H1 (cell line): ENCODE results near the gene TRPV4. TPM values are rescaled to one million over a fixed set of nuclear protein-coding genes. Genes with fewer than 3 reads are reported as not detected.

Experiments used
- CTCF ChIA-PET: fragments of 300-600 bp; sonication (Branson Sonifier 250); formaldehyde crosslinking; loops from one replicate; lab custom pipeline; 2021; ENCODE audit not compliant: partially characterized antibody; lab: Charles Lee
- POLR2A ChIA-PET: fragments of 300-600 bp; sonication (Branson Sonifier 250); formaldehyde crosslinking; loops from one replicate; lab custom pipeline; 2021; ENCODE audit warnings: inconsistent platforms; ENCODE audit not compliant: partially characterized antibody; lab: Charles Lee
- DNase-seq, 2 experiments: peaks; one replicate each; pipeline versions ENCODE4 v3.0.0 to v3.0.0-alpha.2; 2010 to 2022; ENCODE audit warnings: low spot score in 2 of 2, low read depth in 1 of 2, mixed read lengths in 1 of 2
- FAIRE-seq: peaks from 2 replicates; lab custom pipeline; 2011; peaks lifted over from hg19 to GRCh38; lab: Jason Lieb, UNC
- H2AFZ ChIP-seq: 2 replicates; pipeline ENCODE4 v1.8.1; 2012; ENCODE audit warnings: low read length, inconsistent platforms
- H2AK5ac ChIP-seq: 2 replicates; pipeline ENCODE4 v1.6.1; 2013; ENCODE audit warnings: low read depth, low read length
- H2BK120ac ChIP-seq: replicated peaks from 2 replicates; pipeline ENCODE3; 2013; ENCODE audit warnings: low read depth, low read length, inconsistent platforms
- H2BK12ac ChIP-seq: 2 replicates; pipeline ENCODE4 v1.6.1; 2013; ENCODE audit warnings: low read depth, low read length
- H2BK15ac ChIP-seq: 2 replicates; pipeline ENCODE4 v1.6.1; 2013; ENCODE audit warnings: low read length
- H2BK20ac ChIP-seq: 2 replicates; pipeline ENCODE4 v1.6.1; 2013; ENCODE audit warnings: low read length
- H2BK5ac ChIP-seq: 2 replicates; pipeline ENCODE4 v1.6.1; 2013; ENCODE audit warnings: low read depth, low read length
- H3K14ac ChIP-seq: 2 replicates; pipeline ENCODE4 v1.6.1; 2013; ENCODE audit warnings: inconsistent platforms; ENCODE audit not compliant: insufficient read length
- H3K18ac ChIP-seq: 2 replicates; pipeline ENCODE4 v1.6.1; 2013; ENCODE audit warnings: low read length; ENCODE audit errors: extremely low read depth
- H3K23ac ChIP-seq: 2 replicates; pipeline ENCODE4 v1.6.1; 2013; ENCODE audit warnings: inconsistent platforms; ENCODE audit not compliant: insufficient read length
- H3K23me2 ChIP-seq: 2 replicates; pipeline ENCODE4 v1.6.1; 2013; ENCODE audit warnings: low read depth, low read length
- H3K27ac ChIP-seq: 2 replicates; pipeline ENCODE4 v1.6.1; 2011; ENCODE audit warnings: low read depth, low read length, inconsistent platforms
- H3K27me3 ChIP-seq, 4 experiments: replicated peaks in 1 of 4; 1 replicate in 1 of 4; 2 replicates in 3 of 4; pipeline versions ENCODE4 v1.6.1 to v1.8.1; 2011 to 2013; ENCODE audit warnings: low read length in 3 of 4, mild to moderate bottlenecking in 3 of 4, inconsistent platforms in 2 of 4, mixed read lengths in 2 of 4, moderate library complexity in 1 of 4; ENCODE audit not compliant: control insufficient read depth in 3 of 4, insufficient read depth in 3 of 4; ENCODE audit errors: extremely low read depth in 1 of 4
- H3K36me3 ChIP-seq, 4 experiments: 2 replicates each; pipeline versions ENCODE4 v1.6.1 to v1.8.1; 2011 to 2013; ENCODE audit warnings: mild to moderate bottlenecking in 4 of 4, low read length in 3 of 4, moderate library complexity in 2 of 4, control low read depth in 1 of 4, inconsistent platforms in 1 of 4; ENCODE audit not compliant: insufficient read depth in 4 of 4, control insufficient read depth in 2 of 4
- H3K4ac ChIP-seq: replicated peaks from 2 replicates; pipeline ENCODE3; 2013; ENCODE audit warnings: low read length, low read depth, mixed read lengths, inconsistent platforms; ENCODE audit not compliant: insufficient read length
- H3K4me1 ChIP-seq, 4 experiments: replicated peaks in 1 of 4; 1 replicate in 1 of 4; 2 replicates in 3 of 4; pipeline versions ENCODE4 v1.6.1 to v1.8.1; 2011 to 2013; ENCODE audit warnings: low read length in 3 of 4, inconsistent platforms in 2 of 4, mixed read lengths in 1 of 4; ENCODE audit not compliant: insufficient read depth in 4 of 4, control insufficient read depth in 3 of 4
- H3K4me2 ChIP-seq, 2 experiments: 2 replicates each; pipeline versions ENCODE4 v1.6.1 to v1.8.1; 2011 to 2013; ENCODE audit warnings: low read depth in 2 of 2, low read length in 2 of 2, control low read depth in 1 of 2, inconsistent platforms in 1 of 2, mild to moderate bottlenecking in 1 of 2; ENCODE audit not compliant: insufficient read depth in 1 of 2
- H3K4me3 ChIP-seq, 4 experiments: fragments of 200-600, 300-600 bp in 1 of 4; sonication (generic), shearing (Covaris generic), sonication (Bioruptor Twin) in 1 of 4; 2 replicates each; pipeline versions ENCODE4 v1.5.1 to v1.8.1; 2011 to 2016; ENCODE audit warnings: low read length in 4 of 4, low read depth in 3 of 4, control low read depth in 2 of 4, inconsistent platforms in 2 of 4, mild to moderate bottlenecking in 2 of 4, mixed read lengths in 1 of 4, moderate library complexity in 1 of 4; ENCODE audit not compliant: insufficient read depth in 2 of 4; ENCODE audit errors: extremely low read depth in 1 of 4
- H3K56ac ChIP-seq: replicated peaks from 2 replicates; pipeline ENCODE3; 2013; ENCODE audit warnings: low read depth, mild to moderate bottlenecking, mixed read lengths, low read length, inconsistent platforms; ENCODE audit not compliant: insufficient read length
- H3K79me1 ChIP-seq: 2 replicates; pipeline ENCODE4 v1.6.1; 2013; ENCODE audit warnings: low read depth, low read length, control low read depth
- H3K79me2 ChIP-seq, 2 experiments: 2 replicates each; pipeline versions ENCODE4 v1.6.1 to v1.8.1; 2012 to 2013; ENCODE audit warnings: low read length in 2 of 2, mild to moderate bottlenecking in 2 of 2, inconsistent platforms in 1 of 2; ENCODE audit not compliant: insufficient read depth in 2 of 2, control insufficient read depth in 1 of 2
- H3K9ac ChIP-seq, 4 experiments: replicated peaks in 1 of 4; 1 replicate in 1 of 4; 2 replicates in 3 of 4; pipeline versions ENCODE4 v1.6.1 to v1.8.1; 2011 to 2013; ENCODE audit warnings: low read depth in 3 of 4, low read length in 3 of 4, control low read depth in 2 of 4, mild to moderate bottlenecking in 2 of 4, moderate library complexity in 2 of 4, inconsistent platforms in 1 of 4; ENCODE audit errors: extremely low read depth in 1 of 4
- H3K9me3 ChIP-seq, 2 experiments: 2 replicates each; pipeline versions ENCODE4 v1.6.1 to v1.8.1; 2012 to 2013; ENCODE audit warnings: mild to moderate bottlenecking in 2 of 2, moderate library complexity in 2 of 2, control low read depth in 1 of 2, inconsistent platforms in 1 of 2, low read depth in 1 of 2, low read length in 1 of 2, mixed read lengths in 1 of 2; ENCODE audit not compliant: insufficient read depth in 2 of 2
- H4K20me1 ChIP-seq, 2 experiments: replicated peaks in 1 of 2; 2 replicates each; pipeline versions ENCODE3 to v1.8.1; 2011 to 2013; ENCODE audit warnings: inconsistent platforms in 2 of 2, low read length in 2 of 2, mild to moderate bottlenecking in 1 of 2; ENCODE audit not compliant: insufficient read depth in 2 of 2, control insufficient read depth in 1 of 2
- H4K5ac ChIP-seq: 2 replicates; pipeline ENCODE4 v1.6.1; 2013; ENCODE audit warnings: low read length, low read depth, mixed read lengths, inconsistent platforms; ENCODE audit not compliant: insufficient read length
- H4K8ac ChIP-seq: 2 replicates; pipeline ENCODE4 v1.8.0; 2013; ENCODE audit warnings: mild to moderate bottlenecking, moderate library complexity, low read length, inconsistent platforms; ENCODE audit not compliant: insufficient read depth; ENCODE audit errors: extremely low read depth
- H4K91ac ChIP-seq: replicated peaks from 2 replicates; pipeline ENCODE3; 2013; ENCODE audit warnings: low read length, mixed read lengths, inconsistent platforms; ENCODE audit not compliant: insufficient read length
- ASH2L ChIP-seq: fragments of 200-600, 300-600 bp; sonication (generic); IDR thresholded peaks from one replicate; pipeline ENCODE4 v1.7.1; 2017; ENCODE audit warnings: low read length
- NANOG ChIP-seq: IDR thresholded peaks from 2 replicates; pipeline ENCODE4 v1.6.1; 2011; ENCODE audit warnings: low read length, low read depth, mild to moderate bottlenecking, inconsistent platforms; ENCODE audit not compliant: insufficient read depth, poor library complexity, severe bottlenecking
- RAD21 ChIP-seq, 2 experiments: IDR thresholded peaks in 1 of 2; conservative IDR thresholded peaks in 1 of 2; 2 replicates each; pipeline ENCODE4 v1.6.1; 2011; ENCODE audit warnings: low read depth in 2 of 2, low read length in 2 of 2, improper control_type of control experiment in 1 of 2, inconsistent platforms in 1 of 2, mild to moderate bottlenecking in 1 of 2, moderate library complexity in 1 of 2
- RBBP5 ChIP-seq: IDR thresholded peaks from 2 replicates; pipeline ENCODE4 v1.7.1; 2012; ENCODE audit warnings: low read depth, mild to moderate bottlenecking, inconsistent platforms, low read length, moderate library complexity, borderline replicate concordance
- RFX5 ChIP-seq: IDR thresholded peaks from 2 replicates; pipeline ENCODE4 v1.6.1; 2011; ENCODE audit warnings: low read depth, low read length, improper control_type of control experiment, borderline replicate concordance
- RXRA ChIP-seq: IDR thresholded peaks from 2 replicates; pipeline ENCODE4 v1.6.1; 2011; ENCODE audit warnings: low read depth, mild to moderate bottlenecking, low read length, moderate library complexity; ENCODE audit not compliant: insufficient read depth
- SAP30 ChIP-seq: fragments of 300-600 bp; sonication (generic); IDR thresholded peaks from 2 replicates; pipeline ENCODE4 v1.7.1; 2012; ENCODE audit warnings: low read length, moderate library complexity, mild to moderate bottlenecking, inconsistent platforms; ENCODE audit not compliant: insufficient read depth, insufficient replicate concordance
- SP2 ChIP-seq: IDR thresholded peaks from 2 replicates; pipeline ENCODE4 v1.6.1; 2012; ENCODE audit warnings: mild to moderate bottlenecking, low read length, inconsistent platforms
- SRF ChIP-seq: IDR thresholded peaks from 2 replicates; pipeline ENCODE4 v1.6.1; 2011; ENCODE audit warnings: mild to moderate bottlenecking, low read depth, low read length, moderate library complexity
- TAF1 ChIP-seq: IDR thresholded peaks from 2 replicates; pipeline ENCODE4 v1.6.1; 2011; ENCODE audit warnings: mild to moderate bottlenecking, low read depth, low read length
- TBP ChIP-seq: IDR thresholded peaks from 2 replicates; pipeline ENCODE4 v1.6.1; 2011; ENCODE audit warnings: low read depth, low read length, improper control_type of control experiment
- ZNF274 ChIP-seq: IDR thresholded peaks from 2 replicates; pipeline ENCODE4 v1.7.0; 2012; ENCODE audit warnings: low read length, borderline replicate concordance; ENCODE audit errors: extremely low read depth
- WGBS, 2 experiments: shearing (Covaris generic) in 1 of 2; methylation state at CpG; one replicate each; pipeline versions ENCODE4 v1.1.6 to v1.1.7; 2013 to 2015; ENCODE audit warnings: low lambda C conversion rate in 2 of 2, mixed read lengths in 2 of 2, inconsistent platforms in 1 of 2, low coverage in 1 of 2, missing lambda C conversion rate in 1 of 2; ENCODE audit not compliant: insufficient replicate concordance in 2 of 2, insufficient coverage in 1 of 2, insufficient read length in 1 of 2; ENCODE audit errors: extremely low coverage in 1 of 2, missing lambda C conversion rate in 1 of 2; 5-methylcytosine and 5-hydroxymethylcytosine counted together
- polyA plus RNA-seq, 7 experiments: library from polyadenylated mRNA; depleted of rRNA in 3 of 7; stranded (reverse) in 5 of 7; unstranded in 2 of 7; fragments of >200 nt in 5 of 7; fragments of 200-250 nt in 2 of 7; gene quantifications; 1 replicate in 5 of 7; 2 replicates in 1 of 7; 4 replicates in 1 of 7; pipeline versions ENCODE4 v1.2.1 to v1.2.3, GENCODE V29; 2011 to 2013; ENCODE audit warnings: missing spikeins in 2 of 7, mixed read lengths in 2 of 7
- total RNA-seq: library from RNA; stranded (reverse); fragmentation: NEBNext Ultra II Directional; extraction: Animal tissue kit (Norgen Biotek cat#: 25700); gene quantifications from 2 replicates; pipeline ENCODE4 v1.2.1, GENCODE V29; 2021

The TRPV4 gene
- total and polyA plus RNA-seq, 2 of the 8 experiments (the other 6 are each of a cell fraction or from before 2014, with no cell fraction given) = 2.1 to 6.2 TPM

- ChIA-PET CTCF (interaction anchor here (1.1 kb wide), 1 partner anchor 236 kb away, joined by 4 read pairs; no protein-coding TSS in a partner anchor), POLR2A (no interaction called here)
- peaks cover 9% of the 10 kb centered on the region for H3K23me2 ChIP-seq
- H3K56ac ChIP-seq = no peak overlapping the region
- no peak overlapping the region for H4K8ac ChIP-seq
- H3K36me3 ChIP-seq = no peaks in the 10 kb centered on the region
- no peak overlapping the region for H2BK12ac ChIP-seq
- H3K23ac ChIP-seq = no peak overlapping the region
- no peak overlapping the region for H2BK5ac ChIP-seq
- peaks cover 3 to 10% of the 10 kb centered on the region in 2 experiments for H4K20me1 ChIP-seq
- FAIRE-seq = no peak
- H3K79me2 ChIP-seq = peaks cover 0 to 33% of the 10 kb centered on the region in 2 experiments; a peak in 2 of 4 replicates
- no peak for DNase-seq
- peaks cover 4 to 15% (median 8%) of the 10 kb centered on the region in 4 experiments; a peak in 5 of 7 replicates for H3K4me1 ChIP-seq
- no peak overlapping the region for H3K27ac ChIP-seq
- no peak overlapping the region for H2BK20ac ChIP-seq
- no peak overlapping the region for H3K14ac ChIP-seq
- H3K9me3 ChIP-seq = no peaks in the 10 kb centered on the region
- H2BK120ac ChIP-seq = no peak overlapping the region
- no peak overlapping the region for H3K4ac ChIP-seq
- no peak overlapping the region for H3K9ac ChIP-seq
- no peak overlapping the region for H2AK5ac ChIP-seq
- no peak overlapping the region for H3K4me3 ChIP-seq
- no peaks in the 10 kb centered on the region; a peak in 1 of 7 replicates for H3K27me3 ChIP-seq
- no peak overlapping the region for H3K4me2 ChIP-seq
- H2AFZ ChIP-seq = no peak overlapping the region
- no peak overlapping the region for H4K5ac ChIP-seq
- H2BK15ac ChIP-seq = no peak overlapping the region
- no peak overlapping the region for H4K91ac ChIP-seq
- peaks cover 10% of the 10 kb centered on the region; the same call in 1 of the 2 replicates for H3K79me1 ChIP-seq
- no peak overlapping the region for H3K18ac ChIP-seq
- 91% methylated on average over 6 of the region's 6 CpGs; no CpG with 5 or more reads in 1 of the 2 experiments for WGBS, 2 experiments
- TF ChIP-seq ASH2L = no peak
- no peak for TF ChIP-seq RAD21 (IDR thresholded peaks at IDR 0.05 in 1 of 2, conservative IDR thresholded peaks at IDR 0.05 in 1 of 2; ENCODE audit: low read depth in 2 of 2, low read length in 2 of 2)
- TF ChIP-seq SP2 = no peak
- no peak for TF ChIP-seq RBBP5
- no peak for TF ChIP-seq SRF
- no peak for TF ChIP-seq TBP
- no peak for TF ChIP-seq TAF1
- no peak for TF ChIP-seq NANOG
- TF ChIP-seq RXRA = no peak
- no peak for TF ChIP-seq ZNF274
- no peak for TF ChIP-seq RFX5
- TF ChIP-seq SAP30 = no peak
Observed at GRCh38 chr12:109875572-109876131, 42.5 kb upstream of the TRPV4 start.
